ENCODE data around the gene PLA2G7. TPM values are rescaled to one million over a fixed set of nuclear protein-coding genes. Genes with fewer than 3 reads are reported as not detected.

Gene PLA2G7
- total RNA-seq, 4 donors from 2014 or later, result 0.53 to 3.3 (median 0.73) TPM

DNA sequence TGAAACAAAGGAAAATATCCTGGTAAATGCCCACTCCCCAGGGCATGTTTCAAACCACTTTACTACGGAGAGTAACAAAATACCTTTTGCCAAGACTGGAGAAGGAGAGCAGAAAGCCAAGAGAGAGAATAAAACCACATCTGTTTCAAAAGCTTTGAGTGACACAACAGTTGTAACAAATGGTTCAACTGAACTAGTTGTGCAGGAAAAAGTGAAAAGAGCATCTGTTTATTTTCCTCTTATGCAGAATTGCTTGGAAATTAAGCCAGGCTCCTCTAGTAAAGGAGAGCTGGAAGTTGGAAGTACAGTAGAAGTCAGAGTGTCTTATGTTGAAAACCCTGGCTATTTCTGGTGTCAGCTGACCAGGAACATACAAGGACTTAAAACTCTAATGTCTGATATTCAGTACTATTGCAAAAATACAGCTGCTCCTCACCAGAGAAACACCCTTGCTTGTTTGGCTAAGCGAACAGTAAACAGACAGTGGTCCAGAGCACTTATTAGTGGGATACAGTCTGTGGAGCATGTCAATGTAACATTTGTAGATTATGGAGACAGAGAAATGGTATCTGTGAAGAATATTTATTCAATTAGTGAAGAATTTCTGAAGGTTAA is 44.9 kb downstream of the PLA2G7 start:
- Histone ChIP-seq H3K36me3 (no peaks in the 10 kb centered on the region), H3K27ac (no peak overlapping the region), H3K4me3 (no peak overlapping the region), H3K9me3 (no peaks in the 10 kb centered on the region), H3K27me3 (no peaks in the 10 kb centered on the region), H3K4me1 (peaks cover 0 to 4% (median 0%) of the 10 kb centered on the region in 4 donors)
- no peak for DNase-seq
- TF ChIP-seq CTCF (IDR thresholded peaks at IDR 0.05) (no peak), POLR2A (IDR thresholded peaks at IDR 0.05) (no peak)

- no peaks in the 10 kb centered on the region for H3K36me3 ChIP-seq
- no peak overlapping the region for H3K4me3 ChIP-seq
- no peaks in the 10 kb centered on the region for H3K9me3 ChIP-seq
- TF ChIP-seq POLR2A (IDR thresholded peaks at IDR 0.05) (no peak), CTCF (IDR thresholded peaks at IDR 0.05) (no peak)
- no peaks in the 10 kb centered on the region for H3K27me3 ChIP-seq
- H3K27ac ChIP-seq, result no peak overlapping the region
- peaks cover 0 to 4% (median 0%) of the 10 kb centered on the region in 4 donors for H3K4me1 ChIP-seq
- no peak for DNase-seq
Observed at GRCh38 chr6:46689657-46690056, 45.5 kb downstream of the PLA2G7 start.

DNA sequence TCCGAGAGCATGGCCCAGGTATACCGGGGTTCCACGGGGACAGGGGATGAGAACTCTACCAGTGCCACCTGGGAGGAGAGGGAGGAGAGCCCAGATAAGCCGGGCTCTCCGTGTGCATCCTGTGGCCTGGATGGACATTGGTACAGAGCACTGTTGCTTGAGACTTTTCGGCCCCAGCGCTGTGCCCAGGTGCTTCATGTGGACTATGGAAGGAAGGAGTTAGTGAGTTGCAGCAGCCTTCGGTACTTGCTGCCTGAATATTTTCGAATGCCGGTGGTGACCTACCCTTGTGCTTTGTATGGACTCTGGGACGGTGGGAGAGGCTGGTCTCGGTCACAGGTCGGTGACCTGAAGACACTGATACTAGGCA is 46.2 kb downstream of the PLA2G7 start:
- no peak for TF ChIP-seq CTCF (IDR thresholded peaks at IDR 0.05)
- TF ChIP-seq POLR2A (IDR thresholded peaks at IDR 0.05), result no peak
- H3K36me3 ChIP-seq, result no peaks in the 10 kb centered on the region
- no peak for DNase-seq
- no peaks in the 10 kb centered on the region for H3K9me3 ChIP-seq
- no peaks in the 10 kb centered on the region for H3K27me3 ChIP-seq
- no peak overlapping the region for H3K4me3 ChIP-seq
- H3K27ac ChIP-seq, result no peak overlapping the region
- H3K4me1 ChIP-seq, result peaks cover 0 to 4% (median 0%) of the 10 kb centered on the region in 4 donors

DNA sequence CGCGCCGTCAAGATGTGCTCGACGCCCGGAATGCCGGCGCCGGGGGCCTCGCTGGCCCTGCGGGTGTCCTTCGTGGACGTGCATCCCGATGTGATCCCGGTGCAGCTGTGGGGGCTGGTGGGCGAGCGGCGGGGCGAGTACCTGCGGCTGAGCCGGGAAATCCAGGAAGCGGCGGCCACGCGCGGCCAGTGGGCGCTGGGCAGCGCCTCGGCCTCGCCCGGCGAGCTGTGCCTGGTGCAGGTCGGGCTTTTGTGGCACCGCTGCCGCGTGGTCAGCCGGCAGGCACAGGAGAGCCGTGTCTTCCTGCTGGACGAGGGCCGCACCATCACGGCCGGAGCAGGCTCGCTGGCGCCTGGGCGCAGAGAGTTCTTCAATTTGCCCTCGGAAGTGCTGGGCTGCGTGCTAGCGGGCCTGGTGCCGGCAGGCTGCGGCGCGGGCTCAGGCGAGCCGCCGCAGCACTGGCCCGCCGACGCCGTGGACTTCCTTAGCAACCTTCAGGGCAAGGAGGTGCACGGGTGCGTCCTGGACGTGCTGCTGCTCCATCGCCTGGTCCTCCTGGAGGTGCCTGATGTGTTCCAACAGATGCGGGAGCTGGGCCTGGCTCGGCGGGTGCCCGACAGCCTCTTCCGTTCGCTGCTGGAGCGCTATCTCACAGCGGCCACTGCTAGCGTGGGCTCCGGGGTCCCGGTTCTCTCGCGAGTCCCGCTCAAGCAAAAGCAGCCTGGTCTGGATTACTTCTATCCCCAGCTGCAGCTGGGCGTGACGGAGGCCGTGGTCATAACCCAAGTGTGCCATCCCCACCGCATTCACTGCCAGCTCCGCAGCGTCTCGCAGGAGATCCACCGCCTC is 46.8 kb downstream of the PLA2G7 start:
- DNase-seq, result no peak
- TF ChIP-seq CTCF (IDR thresholded peaks at IDR 0.05), result no peak
- no peak for TF ChIP-seq POLR2A (IDR thresholded peaks at IDR 0.05)
- peaks cover 0 to 4% (median 0%) of the 10 kb centered on the region in 4 donors for H3K4me1 ChIP-seq
- H3K27ac ChIP-seq, result no peak overlapping the region
- H3K36me3 ChIP-seq, result no peaks in the 10 kb centered on the region
- no peaks in the 10 kb centered on the region for H3K27me3 ChIP-seq
- no peak overlapping the region for H3K4me3 ChIP-seq
- no peaks in the 10 kb centered on the region for H3K9me3 ChIP-seq

DNA sequence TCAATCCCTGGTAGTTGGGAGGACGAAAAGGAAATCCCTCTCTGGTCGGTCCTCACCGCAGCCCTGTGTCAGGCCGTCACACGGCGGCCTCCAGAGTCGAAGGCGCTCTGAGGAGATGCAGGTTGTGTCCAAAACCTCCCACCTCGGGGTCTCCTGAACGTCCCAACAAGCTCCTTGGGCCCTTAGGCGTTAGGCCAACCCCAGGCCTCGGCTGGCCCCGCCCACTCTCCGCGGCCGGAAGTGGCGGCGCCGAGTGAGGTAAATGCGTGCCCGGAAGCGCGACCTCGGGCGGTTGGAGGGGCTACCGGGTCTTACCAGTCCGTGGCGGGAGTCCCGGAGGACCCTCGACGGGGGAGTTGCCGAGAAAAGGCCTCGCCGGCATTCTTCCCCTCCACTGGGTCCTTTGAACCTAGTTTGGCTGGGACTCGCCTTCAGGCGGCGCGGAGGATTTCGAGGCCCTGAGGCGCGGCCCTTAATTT is 47.5 kb downstream of the PLA2G7 start, which contains the start of gene TDRD6:
Gene TDRD6, plus strand, starts transcription at position 267 of the 479 bp plus-strand sequence. CDS start 244 bp downstream, outside the sequence.
- no peak within 1 kb of the TSS for H3K4me3 ChIP-seq
- no peak within 1 kb of the TSS for H3K27ac ChIP-seq
- H3K9me3 ChIP-seq, result no peaks in the 10 kb centered on the region
- DNase-seq, result no peak
- peaks cover 0 to 4% (median 0%) of the 10 kb centered on the region in 4 donors for H3K4me1 ChIP-seq
- no peaks in the 10 kb centered on the region for H3K27me3 ChIP-seq
- no peaks in the 10 kb centered on the region for H3K36me3 ChIP-seq
- TF ChIP-seq POLR2A (IDR thresholded peaks at IDR 0.05), result no peak
- TF ChIP-seq CTCF (IDR thresholded peaks at IDR 0.05), result no peak
